ENCODE results near the gene EPPIN. TPM values are rescaled to one million over a fixed set of nuclear protein-coding genes. Genes with fewer than 3 reads are reported as not detected.

EPPIN gene
- total RNA-seq, 1 donor: not detected

DNA sequence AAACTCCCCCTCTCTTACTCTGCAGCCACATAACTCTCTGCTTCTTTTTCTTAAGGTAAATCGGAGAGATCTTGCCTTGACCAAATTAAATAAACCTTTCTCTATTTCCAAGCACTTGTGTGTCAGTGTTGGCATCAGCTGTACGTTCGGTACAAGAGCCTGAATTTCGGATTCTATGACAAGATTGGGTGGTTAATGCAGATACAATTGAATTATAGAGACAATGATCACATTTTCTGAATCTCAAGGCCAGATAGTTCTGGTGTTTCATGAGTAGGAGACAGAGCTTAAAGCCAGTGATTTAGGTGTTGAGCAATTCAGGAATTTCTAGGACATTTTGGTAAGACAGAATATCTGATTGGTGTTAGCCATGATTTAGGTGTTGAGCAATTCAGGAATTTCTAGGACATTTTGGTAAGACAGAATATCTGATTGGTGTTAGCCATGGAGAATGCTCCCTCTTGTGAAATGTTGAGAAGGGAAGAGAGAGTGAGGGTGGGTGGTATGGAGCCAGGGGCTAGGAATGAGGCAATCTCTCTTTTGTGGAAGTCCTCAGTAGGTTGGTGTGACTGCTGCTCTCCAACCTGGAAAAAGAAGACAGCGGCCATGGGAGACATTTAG is 36.8 kb downstream of the EPPIN start:
- H3K27ac ChIP-seq (ENCODE audit: low read depth, low read length): no peak overlapping the region
- H3K36me3 ChIP-seq (ENCODE audit: insufficient read depth, low read length): no peaks in the 10 kb centered on the region
- TF ChIP-seq, protein P1, sequence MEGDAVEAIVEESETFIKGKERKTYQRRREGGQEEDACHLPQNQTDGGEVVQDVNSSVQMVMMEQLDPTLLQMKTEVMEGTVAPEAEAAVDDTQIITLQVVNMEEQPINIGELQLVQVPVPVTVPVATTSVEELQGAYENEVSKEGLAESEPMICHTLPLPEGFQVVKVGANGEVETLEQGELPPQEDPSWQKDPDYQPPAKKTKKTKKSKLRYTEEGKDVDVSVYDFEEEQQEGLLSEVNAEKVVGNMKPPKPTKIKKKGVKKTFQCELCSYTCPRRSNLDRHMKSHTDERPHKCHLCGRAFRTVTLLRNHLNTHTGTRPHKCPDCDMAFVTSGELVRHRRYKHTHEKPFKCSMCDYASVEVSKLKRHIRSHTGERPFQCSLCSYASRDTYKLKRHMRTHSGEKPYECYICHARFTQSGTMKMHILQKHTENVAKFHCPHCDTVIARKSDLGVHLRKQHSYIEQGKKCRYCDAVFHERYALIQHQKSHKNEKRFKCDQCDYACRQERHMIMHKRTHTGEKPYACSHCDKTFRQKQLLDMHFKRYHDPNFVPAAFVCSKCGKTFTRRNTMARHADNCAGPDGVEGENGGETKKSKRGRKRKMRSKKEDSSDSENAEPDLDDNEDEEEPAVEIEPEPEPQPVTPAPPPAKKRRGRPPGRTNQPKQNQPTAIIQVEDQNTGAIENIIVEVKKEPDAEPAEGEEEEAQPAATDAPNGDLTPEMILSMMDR (IDR thresholded peaks at IDR 0.05; ENCODE audit: extremely low read depth, low read depth, low read length): no peak
- H3K27me3 ChIP-seq (ENCODE audit: insufficient read depth, low read length): peaks cover 5% of the 10 kb centered on the region
- H2AFZ ChIP-seq (ENCODE audit: low read length): no peak overlapping the region
- no peaks in the 10 kb centered on the region for H3K9me3 ChIP-seq (ENCODE audit: low read depth, low read length)
- H4K20me1 ChIP-seq (ENCODE audit: insufficient read depth, low read length): no peaks in the 10 kb centered on the region
- DNase-seq (ENCODE audit: insufficient read length, low spot score, missing footprints): no peak
- H3K4me1 ChIP-seq (ENCODE audit: insufficient read depth, low read length): no peaks in the 10 kb centered on the region
- H3K4me2 ChIP-seq (ENCODE audit: insufficient read depth, low read length): no peak overlapping the region
- no peak overlapping the region for H3K4me3 ChIP-seq (ENCODE audit: insufficient read depth, low read length)
- H3K79me2 ChIP-seq (ENCODE audit: insufficient read depth, low read length): no peaks in the 10 kb centered on the region

DNA sequence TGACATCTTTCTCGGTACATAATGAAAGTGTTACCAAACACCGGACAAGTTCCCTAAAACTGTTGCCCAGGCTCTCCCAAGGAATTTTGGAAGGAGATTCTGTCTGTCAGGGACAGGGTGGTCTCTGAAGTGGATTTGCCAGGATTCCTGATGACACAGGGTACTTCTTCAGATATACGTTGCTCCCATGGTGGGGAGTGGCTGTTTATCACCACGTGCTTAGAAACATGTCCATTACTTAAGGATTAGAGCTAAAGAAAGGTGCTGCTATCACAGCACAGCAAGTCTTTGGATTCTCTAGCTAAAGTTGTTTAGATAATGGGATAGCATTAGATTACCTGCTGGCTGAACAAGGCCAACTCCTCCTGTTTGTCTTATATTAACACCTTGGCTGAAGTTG is 38.1 kb downstream of the EPPIN start:
- no peaks in the 10 kb centered on the region for H3K36me3 ChIP-seq (ENCODE audit: insufficient read depth, low read length)
- H3K79me2 ChIP-seq (ENCODE audit: insufficient read depth, low read length): no peaks in the 10 kb centered on the region
- no peak for DNase-seq (ENCODE audit: insufficient read length, low spot score, missing footprints)
- no peak overlapping the region for H3K4me3 ChIP-seq (ENCODE audit: insufficient read depth, low read length)
- no peak overlapping the region for H2AFZ ChIP-seq (ENCODE audit: low read length)
- H3K27ac ChIP-seq (ENCODE audit: low read depth, low read length): no peak overlapping the region
- no peaks in the 10 kb centered on the region for H3K4me1 ChIP-seq (ENCODE audit: insufficient read depth, low read length)
- no peak overlapping the region for H3K4me2 ChIP-seq (ENCODE audit: insufficient read depth, low read length)
- H4K20me1 ChIP-seq (ENCODE audit: insufficient read depth, low read length): no peaks in the 10 kb centered on the region
- TF ChIP-seq, protein P1 (IDR thresholded peaks at IDR 0.05; ENCODE audit: extremely low read depth, low read depth, low read length): no peak
- no peaks in the 10 kb centered on the region for H3K9me3 ChIP-seq (ENCODE audit: low read depth, low read length)
- peaks cover 5% of the 10 kb centered on the region for H3K27me3 ChIP-seq (ENCODE audit: insufficient read depth, low read length)

GRCh38 chr20:45508068-45508886 is 38.9 kb downstream of the EPPIN start:
- H3K4me1 ChIP-seq (ENCODE audit: insufficient read depth, low read length): no peaks in the 10 kb centered on the region
- H3K4me3 ChIP-seq (ENCODE audit: insufficient read depth, low read length): no peak overlapping the region
- no peaks in the 10 kb centered on the region for H3K79me2 ChIP-seq (ENCODE audit: insufficient read depth, low read length)
- H2AFZ ChIP-seq (ENCODE audit: low read length): no peak overlapping the region
- no peaks in the 10 kb centered on the region for H3K9me3 ChIP-seq (ENCODE audit: low read depth, low read length)
- no peak for DNase-seq (ENCODE audit: insufficient read length, low spot score, missing footprints)
- no peaks in the 10 kb centered on the region for H4K20me1 ChIP-seq (ENCODE audit: insufficient read depth, low read length)
- H3K4me2 ChIP-seq (ENCODE audit: insufficient read depth, low read length): no peak overlapping the region
- H3K27ac ChIP-seq (ENCODE audit: low read depth, low read length): no peak overlapping the region
- TF ChIP-seq, protein P1 (IDR thresholded peaks at IDR 0.05; ENCODE audit: extremely low read depth, low read depth, low read length): no peak
- no peaks in the 10 kb centered on the region for H3K36me3 ChIP-seq (ENCODE audit: insufficient read depth, low read length)
- peaks cover 5% of the 10 kb centered on the region for H3K27me3 ChIP-seq (ENCODE audit: insufficient read depth, low read length)
